K562 (cell line): ENCODE data around the gene ELP5. TPM values are rescaled to one million over a fixed set of nuclear protein-coding genes. Genes with fewer than 3 reads are reported as not detected.

ENCODE experiments used
- ATAC-seq: fragments of 200-7000 bp; cut with Tn5 transposase; 3 replicates; pipeline ENCODE4 v1.9.1; 2020; ENCODE audit warnings: moderate library complexity
- BruUV-seq: library from RNA; stranded (reverse); fragments of 400-500 nt; replicated peaks from 2 replicates; lab custom pipeline; 2021; lab: Mats Ljungman, UMichigan
- CTCF ChIA-PET: fragments of 300-600 bp; formaldehyde crosslinking; extraction: SDS; loops from one replicate; lab custom pipeline; 2021; ENCODE audit warnings: low intra/inter-chr PET ratio; lab: Yijun Ruan, JAX
- POLR2A ChIA-PET: fragments of 300-600, 350-650 bp; sonication (Branson Sonifier 250); formaldehyde crosslinking; extraction: SDS; loops from one replicate; lab custom pipeline; 2021; ENCODE audit warnings: antibody characterized with exemption, inconsistent platforms; lab: Yijun Ruan, JAX
- DNase-seq, 4 experiments: peaks; one replicate each; pipeline versions ENCODE4 v3.0.0 to v3.0.0-alpha.2; 2011 to 2018; ENCODE audit warnings: low spot score in 3 of 4, mixed read lengths in 3 of 4; ENCODE audit errors: extremely low read depth in 1 of 4
- FAIRE-seq: peaks from 2 replicates; lab custom pipeline; 2011; peaks lifted over from hg19 to GRCh38; lab: Jason Lieb, UNC
- H2AFZ ChIP-seq: 2 replicates; pipeline ENCODE4 v1.6.0; 2011; ENCODE audit warnings: low read depth, low read length, control low read depth, inconsistent platforms
- H3K27ac ChIP-seq: fragments of 200-600 bp; 3 replicates; pipeline ENCODE4 v1.8.0; 2011; ENCODE audit warnings: low read depth, mild to moderate bottlenecking, control low read depth, inconsistent platforms, low read length, moderate library complexity, mixed read lengths; ENCODE audit errors: extremely low read depth
- H3K27me3 ChIP-seq, 2 experiments: fragments of 300-600 bp in 1 of 2; 2 replicates in 1 of 2; 3 replicates in 1 of 2; pipeline versions ENCODE4 v1.6.0 to v1.8.0; 2011; ENCODE audit warnings: inconsistent platforms in 2 of 2, low read length in 2 of 2, mild to moderate bottlenecking in 1 of 2, mixed read lengths in 1 of 2, moderate library complexity in 1 of 2; ENCODE audit not compliant: control insufficient read depth in 2 of 2, insufficient read depth in 2 of 2
- H3K36me3 ChIP-seq: fragments of 300-600 bp; 3 replicates; pipeline ENCODE4 v1.8.0; 2011; ENCODE audit warnings: mild to moderate bottlenecking, low read length, inconsistent platforms; ENCODE audit not compliant: control insufficient read depth, insufficient read depth
- H3K4me1 ChIP-seq, 2 experiments: fragments of 200-600 bp in 1 of 2; replicated peaks in 1 of 2; 2 replicates in 1 of 2; 3 replicates in 1 of 2; pipeline versions ENCODE4 v1.5.1 to v1.8.0; 2011; ENCODE audit warnings: inconsistent platforms in 2 of 2, low read length in 2 of 2, mild to moderate bottlenecking in 1 of 2, mixed read lengths in 1 of 2, moderate library complexity in 1 of 2; ENCODE audit not compliant: control insufficient read depth in 2 of 2, insufficient read depth in 2 of 2
- H3K4me2 ChIP-seq: 2 replicates; pipeline ENCODE4 v1.6.1; 2011; ENCODE audit warnings: low read length, control low read depth, inconsistent platforms, mixed read lengths; ENCODE audit not compliant: insufficient read depth
- H3K4me3 ChIP-seq: fragments of 200-600 bp; sonication (generic), shearing (Covaris generic); 2 replicates; pipeline ENCODE4 v1.5.1; 2016; ENCODE audit warnings: control low read depth, inconsistent platforms
- H3K79me2 ChIP-seq: fragments of 200-600 bp; 3 replicates; pipeline ENCODE4 v1.8.0; 2011; ENCODE audit warnings: low read length, inconsistent platforms; ENCODE audit not compliant: control insufficient read depth, insufficient read depth
- H3K9ac ChIP-seq, 2 experiments: 2 replicates each; pipeline versions ENCODE4 v1.6.0 to v1.6.1; 2011; ENCODE audit warnings: low read depth in 2 of 2, low read length in 2 of 2, control low read depth in 1 of 2, inconsistent platforms in 1 of 2, mild to moderate bottlenecking in 1 of 2, mixed read lengths in 1 of 2; ENCODE audit not compliant: insufficient read depth in 1 of 2
- H3K9me1 ChIP-seq: one replicate; pipeline ENCODE4 v1.6.0; 2011; ENCODE audit warnings: inconsistent platforms, mild to moderate bottlenecking, low read length, moderate library complexity; ENCODE audit not compliant: control insufficient read depth, insufficient read depth
- H3K9me3 ChIP-seq: replicated peaks from 2 replicates; pipeline ENCODE4 v1.5.1; 2011; ENCODE audit warnings: low read depth, low read length, inconsistent platforms; ENCODE audit not compliant: control insufficient read depth, insufficient read depth
- H4K20me1 ChIP-seq: replicated peaks from 2 replicates; pipeline ENCODE4 v1.6.1; 2011; ENCODE audit warnings: low read length, inconsistent platforms, mixed read lengths; ENCODE audit not compliant: control insufficient read depth, insufficient read depth
- MTA1 ChIP-seq: fragments of 450-650 bp; IDR thresholded peaks from 2 replicates; pipeline ENCODE4 v1.6.1; 2017; ENCODE audit warnings: borderline replicate concordance
- NELFE ChIP-seq: IDR thresholded peaks from 2 replicates; pipeline ENCODE4 v1.6.1; 2011; ENCODE audit warnings: mild to moderate bottlenecking; ENCODE audit not compliant: insufficient read depth, insufficient read length
- PHF8 ChIP-seq: fragments of 200-600 bp; sonication (generic); IDR thresholded peaks from 2 replicates; pipeline ENCODE4 v1.6.1; 2012; ENCODE audit warnings: mixed run types, mild to moderate bottlenecking, inconsistent platforms, low read length, moderate library complexity, borderline replicate concordance
- POLR2B ChIP-seq: fragments of 450-650 bp; IDR thresholded peaks from 2 replicates; pipeline ENCODE4 v1.6.1; 2018; ENCODE audit warnings: low read depth; ENCODE audit not compliant: partially characterized antibody
- SMARCE1 ChIP-seq: fragments of 450-650 bp; IDR thresholded peaks from 2 replicates; pipeline ENCODE4 v1.7.1; 2016; ENCODE audit warnings: mild to moderate bottlenecking
- TAF1 ChIP-seq: IDR thresholded peaks from 2 replicates; pipeline ENCODE4 v1.6.1; 2011; ENCODE audit warnings: mild to moderate bottlenecking, low read length, moderate library complexity; ENCODE audit not compliant: insufficient read depth, control insufficient read depth, severe bottlenecking; ENCODE audit errors: extremely low read depth
- VEZF1 ChIP-seq: fragments of 200-800 bp; sonication (Bioruptor generic); IDR thresholded peaks from 2 replicates; pipeline ENCODE4 v1.6.1; 2017; ENCODE audit warnings: missing genetic modification characterization, missing compliant biosample characterization
- YY1 ChIP-seq, 3 experiments: IDR thresholded peaks; 2 replicates each; pipeline ENCODE4 v1.6.1; 2011; ENCODE audit warnings: low read length in 2 of 3, mild to moderate bottlenecking in 2 of 3, moderate library complexity in 2 of 3, borderline replicate concordance in 1 of 3, control low read depth in 1 of 3, low read depth in 1 of 3; ENCODE audit not compliant: insufficient read depth in 3 of 3, insufficient replicate concordance in 2 of 3, control insufficient read depth in 1 of 3, insufficient read length in 1 of 3; ENCODE audit errors: extremely low read depth in 1 of 3
- ZBTB7A ChIP-seq: IDR thresholded peaks from 2 replicates; pipeline ENCODE4 v1.6.1; 2011; ENCODE audit warnings: low read depth, mild to moderate bottlenecking, low read length, moderate library complexity, borderline replicate concordance; ENCODE audit not compliant: control insufficient read depth
- ZNF740 ChIP-seq, 3 experiments: fragments of 200-800 bp in 1 of 3; sonication (Bioruptor generic) in 1 of 3; sonication (generic) in 1 of 3; formaldehyde crosslinking in 1 of 3; IDR thresholded peaks; 2 replicates each; pipeline versions ENCODE4 v1.6.1 to v1.8.0; 2016 to 2022; ENCODE audit warnings: mild to moderate bottlenecking in 2 of 3, missing compliant biosample characterization in 2 of 3, missing genetic modification characterization in 2 of 3, missing genetic modification reagents in 1 of 3
- ZNF764 ChIP-seq: fragments of 250-450 bp; sonication (Bioruptor Pico); IDR thresholded peaks from 2 replicates; pipeline ENCODE4 v1.4.0; 2020; ENCODE audit warnings: low read depth, mild to moderate bottlenecking, moderate library complexity
- WGBS: fragments of 100-300 bp; shearing (Covaris generic); methylation state at CpG from one replicate; pipeline ENCODE4 v1.1.6; 2016; ENCODE audit warnings: low coverage, mixed read lengths; ENCODE audit not compliant: insufficient coverage; ENCODE audit errors: missing lambda C conversion rate; 5-methylcytosine and 5-hydroxymethylcytosine counted together
- in situ Hi-C: fragments of 300-500 bp; cut with MboI; formaldehyde crosslinking; loops from 4 replicates; pipeline ENCODE4 v1.15.0; 2018; ENCODE audit warnings: inconsistent platforms, mixed read lengths
- intact Hi-C: fragments of 100-400 bp; cut with micrococcal nuclease; formaldehyde crosslinking; loops from 2 replicates; pipeline ENCODE4 v1.14.2; 2022
- polyA plus RNA-seq, 8 experiments: library from polyadenylated mRNA; depleted of rRNA in 4 of 8; stranded (reverse) in 5 of 8; unstranded in 3 of 8; fragments of >200 nt; fragmentation: Nextera tagmentation in 2 of 8; fragmentation: Illumina TruSeq in 1 of 8; extraction: Ambion mirVana in 2 of 8; extraction: Trizol in 1 of 8; gene quantifications; 2 replicates each; pipeline versions ENCODE4 v1.2.1 to v1.2.3, GENCODE V29; 2011 to 2014; ENCODE audit warnings: inconsistent platforms in 1 of 8, missing spikeins in 1 of 8
- total RNA-seq, 7 experiments: library from RNA; depleted of rRNA in 6 of 7; stranded (reverse); fragments of >200 nt in 6 of 7; fragmentation: Illumina TruSeq in 2 of 7; extraction: Trizol in 2 of 7; gene quantifications; 2 replicates each; pipeline versions ENCODE4 v1.2.1 to v1.2.3, GENCODE V29; 2011 to 2021; ENCODE audit warnings: low replicate concordance in 1 of 7

ELP5 gene
- total and polyA plus RNA-seq, 9 of the 15 experiments (the other 6 are each of a cell fraction or from before 2014, with no cell fraction given) = 25.7 to 77.9 (median 52.9) TPM

- Histone ChIP-seq H3K9me1 (peaks cover 6% of the 10 kb centered on the region), H3K4me2 (peak overlapping the region; percentile 73), H3K4me1 (peaks cover 40 to 60% of the 10 kb centered on the region in 2 experiments), H2AFZ (peak overlapping the region; percentile 94), H3K79me2 (peaks cover 50% of the 10 kb centered on the region), H3K9ac (peak overlapping the region; percentile 30 to 99; a peak in 2 of 4 replicates), H3K9me3 (no peaks in the 10 kb centered on the region), H4K20me1 (peaks cover 6% of the 10 kb centered on the region), H3K4me3 (peak overlapping the region; percentile 44), H3K27me3 (no peaks in the 10 kb centered on the region), H3K27ac (peak overlapping the region; percentile 90; the same call in 2 of the 3 replicates), H3K36me3 (peaks cover 19% of the 10 kb centered on the region; the same call in 2 of the 3 replicates)
- DNase-seq (peak; percentile 45 to 77 (median 56)), ATAC-seq (no peak), FAIRE-seq (no peak)
- in situ Hi-C loops (no loop called here), intact Hi-C loops (no loop called here)
- POLR2A ChIA-PET = interaction anchor here (0.6 kb wide), 2 partner anchors 135 to 180 kb away, joined by 3 read pairs; no protein-coding TSS in a partner anchor
- CTCF ChIA-PET = no interaction called here
- WGBS = 6% methylated on average over 3 of the region's 32 CpGs
- BruUV-seq = no TSS peak
- TF ChIP-seq ZBTB7A (0 out of 2 replicates have a peak, but pooled peaks have one; percentile 42), PHF8 (peak; percentile 21; the same call in 1 of the 2 replicates), YY1 (IDR thresholded peaks at IDR 0.05; ENCODE audit: borderline replicate concordance in 1 of 3, control insufficient read depth in 1 of 3, extremely low read depth in 1 of 3, insufficient read depth in 3 of 3, insufficient read length in 1 of 3, insufficient replicate concordance in 2 of 3, low read depth in 1 of 3, low read length in 2 of 3) (peak in 1 of 3 experiments; percentile 24), SMARCE1 (0 out of 2 replicates have a peak, but pooled peaks have one; percentile 13), ZNF740 (CRISPR knock-in tag; IDR thresholded peaks at IDR 0.05) (peak; percentile 93), ZNF740 (tag; IDR thresholded peaks at IDR 0.05) (peak in 1 of 2 experiments; percentile 71; a peak in 2 of 4 replicates), POLR2B (no peak), MTA1 (peak; percentile 39; the same call in 1 of the 2 replicates), ZNF764 (CRISPR knock-in tag) (no peak), TAF1 (peak; percentile 16), VEZF1 (CRISPR knock-in tag) (peak; percentile 86), NELFE (no peak)
Measured at GRCh38 chr17:7217113-7217987, 34.7 kb upstream of the ELP5 start.
